ENCODE results near the gene RGS2. TPM values are rescaled to one million over a fixed set of nuclear protein-coding genes. Genes with fewer than 3 reads are reported as not detected.

RGS2 gene
- total and polyA plus RNA-seq, 9 of the 15 experiments (the other 6 are each of a cell fraction or from before 2014, with no cell fraction given): 2.5 to 5.4 (median 3.8) TPM

- TF ChIP-seq ZBTB12 (CRISPR knock-in tag; IDR thresholded peaks at IDR 0.05) (no peak), GABPB2 (CRISPR knock-in tag; conservative IDR thresholded peaks at IDR 0.05) (no peak), MTF1 (CRISPR knock-in tag; IDR thresholded peaks at IDR 0.05; ENCODE audit: borderline replicate concordance) (no peak), PHB2 (IDR thresholded peaks at IDR 0.05; ENCODE audit: low read depth) (no peak), BCLAF1 (IDR thresholded peaks at IDR 0.05; ENCODE audit: borderline replicate concordance in 1 of 2, control insufficient read depth in 1 of 2, low read depth in 2 of 2, low read length in 1 of 2) (no peak), MIER1 (IDR thresholded peaks at IDR 0.05; ENCODE audit: low read depth) (no peak), ZNF583 (CRISPR knock-in tag; IDR thresholded peaks at IDR 0.05) (no peak), ZBTB11 (CRISPR knock-in tag; IDR thresholded peaks at IDR 0.05) (no peak), MAZ (CRISPR knock-in tag; conservative IDR thresholded peaks at IDR 0.05 in 1 of 2, IDR thresholded peaks at IDR 0.05 in 1 of 2) (no peak), NCOA4 (IDR thresholded peaks at IDR 0.05; ENCODE audit: partially characterized antibody) (no peak), PKNOX1 (IDR thresholded peaks at IDR 0.05) (no peak), HDAC8 (tag; IDR thresholded peaks at IDR 0.05) (no peak), CEBPG (CRISPR knock-in tag; IDR thresholded peaks at IDR 0.05) (no peak), CEBPG (tag; conservative IDR thresholded peaks at IDR 0.05 in 1 of 2, IDR thresholded peaks at IDR 0.05 in 1 of 2) (no peak)
- H3K4me3 ChIP-seq: no peak overlapping the region
- BruUV-seq (replicated peaks): no TSS peak
- no peak overlapping the region for H3K4me2 ChIP-seq (ENCODE audit: insufficient read depth, low read length)
- FAIRE-seq: no peak
- H2AFZ ChIP-seq (ENCODE audit: low read depth, low read length): no peak overlapping the region
- H3K9ac ChIP-seq (ENCODE audit: insufficient read depth in 1 of 2, low read depth in 2 of 2, low read length in 2 of 2): no peak overlapping the region
- H3K36me3 ChIP-seq (ENCODE audit: control insufficient read depth, insufficient read depth, low read length): no peaks in the 10 kb centered on the region
- H4K20me1 ChIP-seq (replicated peaks; ENCODE audit: control insufficient read depth, insufficient read depth, low read length): no peaks in the 10 kb centered on the region
- ATAC-seq: no peak
- ChIA-PET POLR2A (no interaction called here), CTCF (ENCODE audit: low intra/inter-chr PET ratio) (no interaction called here)
- 2% methylated on average over 2 of the region's 2 CpGs for WGBS (ENCODE audit: insufficient coverage, low coverage, missing lambda C conversion rate)
- H3K9me3 ChIP-seq (replicated peaks; ENCODE audit: control insufficient read depth, insufficient read depth, low read depth, low read length): no peaks in the 10 kb centered on the region
- no peaks in the 10 kb centered on the region for H3K9me1 ChIP-seq (ENCODE audit: control insufficient read depth, insufficient read depth, low read length)
- no peaks in the 10 kb centered on the region for H3K4me1 ChIP-seq (replicated peaks in 1 of 2; ENCODE audit: control insufficient read depth in 2 of 2, insufficient read depth in 2 of 2, low read length in 2 of 2)
- intact Hi-C loops (cut with micrococcal nuclease) (no loop called here), in situ Hi-C loops (cut with MboI) (no loop called here)
- H3K27ac ChIP-seq (ENCODE audit: extremely low read depth, low read depth, low read length): no peak overlapping the region
- H3K79me2 ChIP-seq (ENCODE audit: control insufficient read depth, insufficient read depth, low read length): no peaks in the 10 kb centered on the region
- DNase-seq (ENCODE audit: extremely low read depth in 1 of 4, low spot score in 3 of 4): no peak
- no peaks in the 10 kb centered on the region for H3K27me3 ChIP-seq (ENCODE audit: control insufficient read depth in 2 of 2, insufficient read depth in 2 of 2, low read length in 2 of 2)
Measured at GRCh38 chr1:192767798-192768197, 41.0 kb upstream of the RGS2 start.
